ENCODE results near the gene GSTCD. TPM values are rescaled to one million over a fixed set of nuclear protein-coding genes. Genes with fewer than 3 reads are reported as not detected.

Gene GSTCD
- total RNA-seq, 1 experiment from 2014 or later, result 25.8 TPM

- no peak for DNase-seq (ENCODE audit: low read depth)
Measured at GRCh38 chr4:105878668-105879067, 170.1 kb downstream of the GSTCD start.

DNA sequence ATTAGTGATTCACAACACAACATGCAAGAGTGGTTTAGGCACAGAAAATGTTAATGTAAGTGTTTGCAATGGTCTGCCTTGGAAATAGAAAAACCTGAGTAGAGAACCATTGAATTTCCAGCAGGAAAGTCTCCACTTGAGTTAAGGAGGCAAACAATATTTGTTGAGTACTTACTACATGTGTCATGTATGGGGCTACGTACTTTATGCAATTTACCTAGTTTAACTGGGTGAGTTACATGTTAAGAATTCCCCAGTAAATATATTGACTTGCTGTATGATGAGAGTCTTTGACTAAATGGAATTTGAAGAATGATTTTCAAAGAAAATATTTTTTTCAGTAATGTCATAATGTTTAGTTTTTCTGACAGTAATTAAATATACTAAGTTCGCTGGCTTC lies 178.9 kb downstream of the GSTCD start:
- DNase-seq (ENCODE audit: low read depth), result no peak

DNA sequence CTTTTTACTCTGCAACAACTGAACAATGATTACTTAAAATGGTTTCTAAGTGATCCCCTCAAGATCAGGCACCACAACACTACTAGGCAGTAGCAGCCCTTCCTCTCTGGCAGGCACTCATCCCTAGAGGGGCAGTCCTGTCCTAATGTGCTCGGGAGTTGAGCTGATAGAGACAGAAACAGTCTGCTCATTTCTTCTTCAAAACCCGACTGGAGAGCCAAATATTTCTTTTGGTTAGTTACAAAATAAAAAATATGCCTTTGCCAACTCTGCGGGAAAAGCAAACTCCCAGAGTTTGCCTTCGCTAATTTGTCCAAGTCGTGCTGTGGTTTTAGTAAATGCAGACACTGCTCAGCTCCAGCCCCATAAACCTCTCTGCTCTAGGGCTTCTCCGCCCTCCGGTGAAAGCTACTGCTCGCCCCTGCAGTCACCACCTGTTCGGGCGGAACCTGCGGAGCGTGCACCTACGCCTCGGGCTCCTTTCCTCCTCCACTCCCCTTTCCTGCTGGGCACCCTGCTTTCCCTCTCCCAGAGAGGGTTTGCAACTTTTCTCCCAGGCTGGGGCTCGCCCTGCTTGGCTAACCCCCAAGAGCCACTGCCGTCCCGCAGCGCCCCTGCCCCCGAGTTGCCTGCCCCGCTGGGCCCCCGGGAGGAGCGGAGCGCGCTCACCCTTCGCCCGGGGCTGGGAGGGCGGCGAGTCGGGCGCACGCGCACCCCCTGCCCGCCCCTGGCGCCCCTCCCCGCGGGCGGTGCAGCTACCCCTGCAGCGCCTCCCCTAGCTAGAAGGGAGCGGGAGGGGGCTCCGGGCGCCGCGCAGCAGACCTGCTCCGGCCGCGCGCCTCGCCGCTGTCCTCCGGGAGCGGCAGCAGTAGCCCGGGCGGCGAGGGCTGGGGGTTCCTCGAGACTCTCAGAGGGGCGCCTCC lies 186.3 kb downstream of the GSTCD start, which contains the start of gene NPNT:
TSS of gene NPNT (plus strand) at position 812 of the 923 bp plus-strand sequence. CDS start 182 bp downstream, outside the sequence.
- no peak for DNase-seq (ENCODE audit: low read depth)

- no peak for DNase-seq (ENCODE audit: low read depth)
Measured at GRCh38 chr4:105895583-105896460, 187.2 kb downstream of the GSTCD start.

DNA sequence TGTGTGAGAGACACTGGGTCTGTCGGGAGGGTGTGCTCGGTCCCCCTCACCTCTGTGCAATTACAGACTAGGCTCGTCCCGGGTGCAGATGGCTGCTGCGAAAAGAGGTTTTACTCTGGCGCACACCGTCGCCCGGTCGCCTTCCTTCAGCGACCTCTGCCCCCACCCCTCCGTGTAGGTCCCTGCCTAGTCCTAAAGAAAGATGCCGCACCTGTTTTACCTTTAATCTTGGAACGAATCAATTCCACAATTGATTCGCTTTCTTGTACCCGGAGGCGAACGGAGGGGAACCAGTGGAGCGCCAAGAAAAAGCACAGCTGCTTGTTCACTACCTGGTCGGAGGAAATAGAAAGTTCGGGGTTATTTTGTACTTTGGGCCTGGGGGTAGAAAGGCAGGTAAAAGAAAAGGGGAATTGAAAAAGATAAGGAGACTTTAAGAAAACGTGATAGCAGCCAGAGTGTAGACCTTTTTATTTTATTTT lies 187.9 kb downstream of the GSTCD start:
- no peak for DNase-seq (ENCODE audit: low read depth)

Other genes starting within 250 kb of the GSTCD start
- gene PPA2, start 234.7 kb upstream of the GSTCD start, total RNA-seq (2014; rRNA removed), result 95.8 and 135 TPM in 2 replicates
- gene ARHGEF38, start 156.2 kb upstream of the GSTCD start, total RNA-seq (2014; rRNA removed), result not detected in 2 replicates
- 18.1 and 23.9 TPM in 2 replicates for gene INTS12, start 95 bp upstream of the GSTCD start, total RNA-seq (2014; rRNA removed)
- not detected in 2 replicates for gene NPNT, start 186.7 kb downstream of the GSTCD start, total RNA-seq (2014; rRNA removed)

Measured in LHCN-M2 (cell line).